GM19463 (cell line): ENCODE data around the gene TRAF7.
A peak's percentile ranks its signal among the peaks of the same experiment; 100 is the strongest.
"Not testable (repeated sequence)": the region's sequence is repeated elsewhere in the genome, so short reads cannot be mapped to it uniquely, and the experiment has no call there.

Source experiments
- ATAC-seq: cut with Tn5 transposase; IDR thresholded peaks from one replicate; pipeline ENCODE4 v1.9.1; 2021; ENCODE audit warnings: mild to moderate bottlenecking, moderate library complexity; ENCODE audit not compliant: unreplicated experiment

The TRAF7 gene

DNA sequence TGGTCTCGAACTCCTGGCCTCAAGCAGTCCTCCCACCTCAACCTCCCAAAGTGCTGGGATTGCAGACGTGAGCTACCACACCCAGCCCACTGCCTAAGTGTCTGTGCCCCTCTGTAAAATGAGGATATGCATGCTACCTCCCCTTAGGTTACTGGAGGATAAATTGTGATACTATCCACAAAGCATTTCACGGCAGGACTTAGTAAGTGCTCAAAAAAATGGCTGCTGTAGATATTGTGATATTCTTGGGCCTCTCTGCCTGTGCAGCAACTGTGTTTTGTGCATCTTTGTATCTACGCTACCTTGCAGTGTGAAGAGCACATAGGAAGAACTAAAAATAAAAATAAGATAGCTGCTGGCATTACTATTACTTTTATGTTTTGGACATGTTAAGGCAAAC lies 42.7 kb downstream of the TRAF7 start:
- no peak for ATAC-seq

- ATAC-seq: no peak
Measured at GRCh38 chr16:2199095-2199494, 43.5 kb downstream of the TRAF7 start.

GRCh38 chr16:2199621-2200139 lies 44.1 kb downstream of the TRAF7 start:
- no peak for ATAC-seq

GRCh38 chr16:2200313-2200712 lies 44.7 kb downstream of the TRAF7 start:
- ATAC-seq: no peak

DNA sequence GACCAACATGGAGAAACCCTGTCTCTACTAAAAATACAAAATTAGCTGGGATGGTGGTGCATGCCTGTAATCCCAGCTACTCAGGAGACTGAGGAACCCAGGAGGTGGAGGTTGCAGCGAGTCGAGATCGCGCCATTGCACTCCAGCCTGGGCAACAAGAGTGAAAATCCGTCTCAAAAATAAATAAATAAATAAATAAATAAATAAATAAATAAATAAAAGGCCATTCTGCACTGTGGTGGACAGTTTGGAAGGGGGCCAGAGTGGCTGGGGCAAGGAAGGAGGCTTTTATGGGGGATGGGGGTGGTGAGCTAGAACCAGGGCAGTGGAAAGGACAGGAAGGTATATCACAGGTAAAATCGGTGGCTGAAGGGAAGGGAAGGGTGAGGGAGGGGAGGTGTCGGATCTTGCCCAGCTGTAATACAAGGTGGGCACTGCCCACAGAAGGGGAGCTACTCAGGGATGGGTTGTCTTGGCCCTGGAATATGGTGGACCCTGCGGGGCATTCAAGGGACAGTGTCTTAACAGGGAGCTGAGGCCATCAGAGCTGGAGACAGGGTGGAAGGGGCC lies 47.6 kb downstream of the TRAF7 start:
- not testable (repeated sequence) for ATAC-seq

GRCh38 chr16:2204416-2205103 lies 49.0 kb downstream of the TRAF7 start:
- ATAC-seq: no peak

DNA sequence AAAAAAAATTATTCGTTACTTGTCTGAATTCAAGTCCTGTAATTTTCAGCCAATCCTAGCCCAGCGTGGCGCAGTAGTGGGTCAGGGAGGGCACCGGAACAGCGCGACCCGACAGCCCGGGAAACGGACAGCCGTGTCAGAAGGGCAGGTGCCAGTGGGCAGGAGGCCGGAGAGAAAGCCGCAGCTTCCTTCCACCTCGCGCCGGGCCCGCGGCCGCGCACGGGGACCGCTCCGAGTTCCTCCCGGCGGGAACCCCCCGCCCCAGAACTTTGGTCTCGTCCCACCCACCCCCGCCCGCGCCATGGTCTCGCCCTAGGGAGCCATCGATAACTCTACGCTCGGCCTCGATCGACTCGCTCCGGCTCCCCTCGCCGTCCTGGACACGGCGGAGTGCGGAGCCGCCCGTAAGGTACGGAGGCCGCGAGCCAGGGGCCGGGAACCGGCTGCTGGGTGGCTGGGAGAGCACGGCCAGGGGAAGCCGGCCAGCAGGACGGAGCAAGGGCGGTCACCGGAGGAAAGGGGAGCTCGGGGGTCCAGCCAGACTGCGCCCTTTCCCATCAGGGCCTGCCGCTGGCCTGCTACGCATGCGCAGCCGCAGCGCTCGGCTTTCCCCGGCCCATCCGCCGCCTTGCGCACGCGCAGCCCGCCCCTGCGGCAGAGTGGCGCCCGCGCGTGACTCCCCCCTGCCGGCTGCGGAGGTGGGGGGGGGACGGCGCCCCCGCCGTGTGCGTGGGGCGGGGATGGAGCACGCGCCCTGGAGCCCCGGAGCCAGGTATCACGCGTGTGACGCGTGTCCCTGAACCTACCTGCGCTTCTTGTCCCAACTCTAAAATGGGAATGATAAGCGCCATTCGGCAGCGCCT lies 49.8 kb downstream of the TRAF7 start, which contains the start of gene MLST8:
Gene MLST8 (plus strand): TSS at position 351 of the 863 bp plus-strand sequence. CDS start 632 bp downstream, outside the sequence.
- ATAC-seq: peak; percentile 77

DNA sequence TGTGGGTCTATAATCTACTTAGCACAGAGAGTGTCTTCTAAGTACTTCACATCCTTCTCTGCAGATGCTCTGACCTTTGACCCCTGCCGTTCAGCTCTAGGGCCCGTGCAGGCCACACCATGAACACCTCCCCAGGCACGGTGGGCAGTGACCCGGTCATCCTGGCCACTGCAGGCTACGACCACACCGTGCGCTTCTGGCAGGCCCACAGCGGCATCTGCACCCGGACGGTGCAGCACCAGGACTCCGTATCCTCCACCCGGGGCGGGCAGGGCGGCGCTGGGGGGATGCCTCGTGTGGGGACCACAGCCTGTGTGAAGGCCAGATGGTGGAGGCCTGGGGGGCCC lies 50.4 kb downstream of the TRAF7 start:
- ATAC-seq: no peak

DNA sequence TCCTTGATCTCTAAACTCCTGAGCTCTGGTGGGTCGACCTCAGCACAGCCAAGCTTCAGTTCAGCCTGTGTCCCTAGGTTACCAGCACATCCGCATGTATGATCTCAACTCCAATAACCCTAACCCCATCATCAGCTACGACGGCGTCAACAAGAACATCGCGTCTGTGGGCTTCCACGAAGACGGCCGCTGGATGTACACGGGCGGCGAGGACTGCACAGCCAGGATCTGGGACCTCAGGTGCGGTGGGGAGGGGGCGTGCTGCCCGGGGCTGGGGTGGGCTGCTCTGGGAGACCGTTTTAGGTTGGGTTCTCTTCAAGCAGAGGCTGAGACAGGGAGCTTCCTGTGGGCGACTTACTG lies 50.8 kb downstream of the TRAF7 start:
- ATAC-seq: no peak

GRCh38 chr16:2206780-2207433 lies 51.3 kb downstream of the TRAF7 start:
- no peak for ATAC-seq

DNA sequence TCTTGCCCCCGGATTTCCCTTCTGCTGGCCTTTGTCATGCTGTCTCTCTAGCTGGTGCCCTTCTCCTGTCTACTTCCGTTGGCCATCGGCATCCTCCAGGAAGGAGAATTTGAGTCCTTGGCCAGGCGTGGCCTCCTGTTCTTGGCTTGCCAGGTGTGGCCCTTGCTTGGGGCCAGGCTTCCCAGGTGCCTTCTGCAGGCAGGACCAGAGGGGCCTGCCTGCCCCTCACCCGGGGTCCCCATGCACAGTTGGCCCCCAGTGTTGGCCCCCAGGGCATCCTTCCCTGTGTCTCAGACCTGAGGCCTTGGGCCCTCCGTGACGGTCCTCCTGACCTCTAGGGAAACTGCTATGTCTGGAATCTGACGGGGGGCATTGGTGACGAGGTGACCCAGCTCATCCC lies 52.3 kb downstream of the TRAF7 start:
- ATAC-seq: no peak

DNA sequence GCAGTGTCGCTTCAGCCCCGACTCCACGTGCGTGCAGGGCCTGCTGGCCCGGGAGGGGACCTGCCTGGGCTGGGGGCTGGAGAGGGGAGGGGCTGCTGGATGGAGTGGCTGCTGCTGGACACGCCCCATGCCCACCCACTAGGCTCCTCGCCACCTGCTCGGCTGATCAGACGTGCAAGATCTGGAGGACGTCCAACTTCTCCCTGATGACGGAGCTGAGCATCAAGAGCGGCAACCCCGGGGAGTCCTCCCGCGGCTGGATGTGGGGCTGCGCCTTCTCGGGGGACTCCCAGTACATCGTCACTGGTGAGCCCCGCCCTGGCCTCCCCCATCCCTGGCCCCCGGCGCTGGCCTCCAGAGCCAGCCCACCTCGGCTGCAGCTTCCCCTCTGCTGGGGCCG lies 52.7 kb downstream of the TRAF7 start:
- no peak for ATAC-seq

- no peak for ATAC-seq
Measured at GRCh38 chr16:2208772-2209171, 53.2 kb downstream of the TRAF7 start.

- ATAC-seq: no peak
Measured at GRCh38 chr16:2209258-2210008, 53.9 kb downstream of the TRAF7 start.

DNA sequence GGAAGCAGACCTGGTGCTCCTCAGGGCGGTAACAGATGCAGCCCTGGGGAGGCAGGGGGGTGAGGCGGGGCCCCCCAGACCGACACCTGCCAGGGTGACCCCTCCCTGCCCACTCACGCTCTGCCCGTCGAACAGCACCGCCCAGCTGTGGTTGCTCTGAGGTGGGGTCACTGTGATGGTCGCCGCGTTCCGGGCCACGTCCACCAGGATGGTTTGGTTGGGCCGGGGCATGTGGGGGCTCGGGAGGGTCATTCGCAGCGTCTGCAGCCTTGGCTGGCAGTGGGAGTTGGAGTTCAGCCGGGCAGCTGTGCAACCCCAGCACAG lies 54.4 kb downstream of the TRAF7 start:
- ATAC-seq: no peak

- no peak for ATAC-seq
Measured at GRCh38 chr16:2210386-2211365, 55.1 kb downstream of the TRAF7 start, which contains the start of gene BRICD5. Gene BRICD5, minus strand, starts transcription at chr16:2210863. Its CDS starts 30 bp downstream, at chr16:2210833.

- no peak for ATAC-seq
Measured at GRCh38 chr16:2211923-2212347, 56.4 kb downstream of the TRAF7 start.

GRCh38 chr16:2212362-2213324 lies 57.1 kb downstream of the TRAF7 start:
- ATAC-seq: no peak
